Esophagus squamous epithelium (tissue), 5 donors: Measurements from ENCODE around the gene OR6P1. TPM values are rescaled to one million over a fixed set of nuclear protein-coding genes. Genes with fewer than 3 reads are reported as not detected.

Experiments used
- DNase-seq: peaks from one replicate; lab custom pipeline; 2025; lab: John Stamatoyannopoulos, UW
- H3K27ac ChIP-seq, 4 donors: fragments of 200-600 bp; sonication (generic); one replicate each; pipeline ENCODE4 v1.5.1; 2016 to 2019; ENCODE audit warnings: mild to moderate bottlenecking in 1 of 4
- H3K27me3 ChIP-seq, 4 donors: fragments of 200-600 bp; sonication (generic); 1 replicate in 3 of 4; 2 replicates in 1 of 4; pipeline versions ENCODE4 v1.5.1 to v1.6.0; 2017 to 2021; ENCODE audit warnings: antibody characterized with exemption in 1 of 4
- H3K36me3 ChIP-seq, 3 donors: fragments of 200-600 bp; sonication (generic); one replicate each; pipeline ENCODE4 v1.5.1; 2016 to 2019
- H3K4me1 ChIP-seq, 3 donors: fragments of 200-600 bp; sonication (generic); one replicate each; pipeline ENCODE4 v1.5.1; 2017 to 2019
- H3K4me3 ChIP-seq, 4 donors: fragments of 200-600 bp; sonication (generic); 1 replicate in 3 of 4; 2 replicates in 1 of 4; pipeline ENCODE4 v1.5.1; 2016 to 2019; ENCODE audit warnings: mild to moderate bottlenecking in 2 of 4, moderate library complexity in 1 of 4
- H3K9me3 ChIP-seq, 3 donors: fragments of 200-600 bp; sonication (generic); one replicate each; pipeline ENCODE4 v1.5.1; 2016 to 2019
- POLR2A ChIP-seq, 4 donors: fragments of 450-650 bp; IDR thresholded peaks; one replicate each; pipeline ENCODE4 v1.6.1; 2017; ENCODE audit warnings: antibody characterized with exemption in 4 of 4, mild to moderate bottlenecking in 4 of 4, moderate library complexity in 3 of 4
- WGBS, 2 donors: methylation state at CpG; one replicate each; pipeline ENCODE4 v1.1.5; 2018; 5-methylcytosine and 5-hydroxymethylcytosine counted together
- intact Hi-C: fragments of 100-400 bp; cut with DNase I; formaldehyde crosslinking; loops from one replicate; pipeline ENCODE4 v1.15.0; 2022
- total RNA-seq, 4 donors: library from RNA; depleted of rRNA; stranded (reverse); fragments of >200 nt; gene quantifications; one replicate each; pipeline ENCODE4 v1.1.0, GENCODE V29; 2016
- TF ChIP-seq, protein P1 (sequence below), 6 experiments: fragments of 450-650 bp in 4 of 6; fragments of 200-600 bp in 2 of 6; sonication (generic) in 2 of 6; IDR thresholded peaks; one replicate each; pipeline ENCODE4 v1.5.1; 2016 to 2019; ENCODE audit warnings: antibody characterized with exemption in 6 of 6, mild to moderate bottlenecking in 4 of 6, moderate library complexity in 4 of 6
- donor health status: DM: yes; HTN: yes; CAD: no.

OR6P1 gene
- total RNA-seq, 4 donors from 2014 or later: not detected

DNA sequence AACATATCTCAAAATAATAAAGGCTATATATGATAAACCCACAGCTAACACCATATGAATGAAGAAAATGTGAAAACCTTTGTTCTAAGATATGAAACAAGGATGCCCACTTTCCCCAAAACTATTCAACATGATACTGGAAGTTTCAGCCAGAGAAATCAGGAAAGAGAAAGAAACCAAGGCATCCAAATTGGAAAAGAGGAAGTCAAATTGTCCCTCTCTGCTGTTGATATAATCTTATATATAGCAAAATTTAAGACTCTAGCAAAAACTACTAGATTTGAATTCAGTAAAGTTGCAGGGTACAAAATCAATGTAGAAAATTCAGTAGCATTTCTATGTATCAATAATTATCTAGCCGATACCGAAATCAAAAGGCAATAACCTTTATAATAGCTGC, 30.4 kb upstream of the OR6P1 start:
- 90 to 91% methylated on average over 2 of the region's 2 CpGs for WGBS, 2 donors
- H3K27me3 ChIP-seq: no peaks in the 10 kb centered on the region
- peaks cover 0 to 23% (median 3%) of the 10 kb centered on the region in 3 donors for H3K9me3 ChIP-seq
- intact Hi-C loops: no loop called here
- DNase-seq: no peak
- TF ChIP-seq, protein P1, sequence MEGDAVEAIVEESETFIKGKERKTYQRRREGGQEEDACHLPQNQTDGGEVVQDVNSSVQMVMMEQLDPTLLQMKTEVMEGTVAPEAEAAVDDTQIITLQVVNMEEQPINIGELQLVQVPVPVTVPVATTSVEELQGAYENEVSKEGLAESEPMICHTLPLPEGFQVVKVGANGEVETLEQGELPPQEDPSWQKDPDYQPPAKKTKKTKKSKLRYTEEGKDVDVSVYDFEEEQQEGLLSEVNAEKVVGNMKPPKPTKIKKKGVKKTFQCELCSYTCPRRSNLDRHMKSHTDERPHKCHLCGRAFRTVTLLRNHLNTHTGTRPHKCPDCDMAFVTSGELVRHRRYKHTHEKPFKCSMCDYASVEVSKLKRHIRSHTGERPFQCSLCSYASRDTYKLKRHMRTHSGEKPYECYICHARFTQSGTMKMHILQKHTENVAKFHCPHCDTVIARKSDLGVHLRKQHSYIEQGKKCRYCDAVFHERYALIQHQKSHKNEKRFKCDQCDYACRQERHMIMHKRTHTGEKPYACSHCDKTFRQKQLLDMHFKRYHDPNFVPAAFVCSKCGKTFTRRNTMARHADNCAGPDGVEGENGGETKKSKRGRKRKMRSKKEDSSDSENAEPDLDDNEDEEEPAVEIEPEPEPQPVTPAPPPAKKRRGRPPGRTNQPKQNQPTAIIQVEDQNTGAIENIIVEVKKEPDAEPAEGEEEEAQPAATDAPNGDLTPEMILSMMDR (IDR thresholded peaks at IDR 0.05): no peak
- no peak overlapping the region for H3K4me3 ChIP-seq
- H3K27ac ChIP-seq: no peak overlapping the region
- H3K36me3 ChIP-seq: no peaks in the 10 kb centered on the region
- no peaks in the 10 kb centered on the region for H3K4me1 ChIP-seq

DNA sequence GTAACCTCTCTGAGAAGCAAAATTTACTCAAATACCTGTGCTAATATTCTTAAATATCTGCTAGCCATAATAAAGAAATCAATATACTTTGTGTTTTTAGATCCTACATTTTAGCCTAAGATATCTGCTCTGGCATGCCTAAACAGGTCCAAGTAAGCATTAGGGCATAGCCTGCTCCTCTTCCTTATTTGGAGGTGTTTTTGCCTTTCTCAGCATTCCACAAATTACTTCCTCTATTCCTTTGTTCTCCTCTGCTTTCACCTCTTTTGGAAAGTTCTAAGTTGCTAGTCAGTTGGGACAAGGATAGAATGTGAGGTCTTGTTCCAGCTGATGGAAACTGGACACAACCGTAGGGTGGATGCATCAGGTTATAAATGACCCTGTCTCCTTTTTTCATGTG, 16.6 kb upstream of the OR6P1 start:
- 60 to 91% methylated on average over 1 of the region's 1 CpG for WGBS, 2 donors
- intact Hi-C loops: no loop called here
- DNase-seq: no peak

DNA sequence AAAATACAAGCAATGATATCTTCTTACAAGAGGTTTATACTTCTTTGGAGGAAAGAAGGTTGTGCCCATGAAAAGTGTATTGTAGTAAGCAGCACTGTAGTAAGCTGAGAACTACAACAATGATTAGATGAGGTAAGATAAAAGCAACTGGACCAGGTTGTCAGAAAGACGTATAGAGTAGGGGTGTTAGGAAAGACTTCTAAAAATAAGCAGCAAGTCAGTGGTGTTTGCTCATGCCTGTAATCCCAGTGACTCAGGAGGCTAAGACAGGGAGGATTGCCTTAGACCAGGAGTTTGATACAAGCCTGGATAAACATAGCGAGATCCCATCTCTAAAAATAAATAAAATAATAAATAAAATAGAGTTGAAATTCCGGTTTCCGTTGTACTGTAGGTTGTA, 13.6 kb upstream of the OR6P1 start:
- intact Hi-C loops: no loop called here
- H3K9me3 ChIP-seq: peaks cover 0 to 12% (median 6%) of the 10 kb centered on the region in 3 donors
- 43 to 54% methylated on average over 4 of the region's 4 CpGs for WGBS, 2 donors
- H3K36me3 ChIP-seq: no peaks in the 10 kb centered on the region
- TF ChIP-seq, protein P1 (IDR thresholded peaks at IDR 0.05): no peak
- no peak for TF ChIP-seq POLR2A (IDR thresholded peaks at IDR 0.05)
- H3K27me3 ChIP-seq: no peaks in the 10 kb centered on the region
- no peaks in the 10 kb centered on the region for H3K4me1 ChIP-seq
- no peak overlapping the region for H3K27ac ChIP-seq
- no peak for DNase-seq
- no peak overlapping the region for H3K4me3 ChIP-seq

More for the DNA sequence above, 16.6 kb upstream of the OR6P1 start:
- peaks cover 0 to 12% (median 6%) of the 10 kb centered on the region in 3 donors for H3K9me3 ChIP-seq
- H3K4me1 ChIP-seq: no peaks in the 10 kb centered on the region
- H3K4me3 ChIP-seq: no peak overlapping the region
- no peak overlapping the region for H3K27ac ChIP-seq
- no peaks in the 10 kb centered on the region for H3K27me3 ChIP-seq
- no peaks in the 10 kb centered on the region for H3K36me3 ChIP-seq
- TF ChIP-seq POLR2A (IDR thresholded peaks at IDR 0.05): no peak
- TF ChIP-seq, protein P1 (IDR thresholded peaks at IDR 0.05): no peak

DNA sequence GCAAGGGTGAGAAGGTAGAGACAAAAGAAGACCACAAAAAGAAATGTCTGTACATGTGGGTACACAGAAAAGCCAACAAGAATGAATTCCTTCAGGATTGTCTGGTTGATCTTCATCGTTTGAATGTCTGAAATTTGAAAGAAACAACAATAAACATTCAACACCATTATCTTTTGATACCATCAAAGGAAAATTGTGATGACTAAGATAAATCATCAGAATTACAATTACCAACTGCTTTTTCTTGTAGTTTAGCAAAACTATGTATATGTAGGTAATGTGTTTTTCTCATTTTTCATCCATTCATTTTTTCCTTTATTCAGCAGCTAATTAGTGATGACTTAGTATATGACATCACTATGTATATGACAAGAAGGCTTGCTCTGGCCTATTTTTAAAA, 9.4 kb upstream of the OR6P1 start, which contains the start of gene OR10X1:
TSS of gene OR10X1 (minus strand) at position 167 of the 400 bp plus-strand sequence. CDS start at position 167, 0 bp downstream.
- intact Hi-C loops: no loop called here
- Histone ChIP-seq H3K27me3 (no peaks in the 10 kb centered on the region), H3K9me3 (no peaks in the 10 kb centered on the region), H3K36me3 (no peaks in the 10 kb centered on the region), H3K4me3 (no peak within 1 kb of the TSS), H3K4me1 (no peaks in the 10 kb centered on the region), H3K27ac (no peak within 1 kb of the TSS)
- TF ChIP-seq POLR2A (IDR thresholded peaks at IDR 0.05): no peak
- TF ChIP-seq, protein P1 (IDR thresholded peaks at IDR 0.05): no peak
- no peak for DNase-seq
- WGBS, 2 donors: 42 to 63% methylated on average over 1 of the region's 1 CpG

DNA sequence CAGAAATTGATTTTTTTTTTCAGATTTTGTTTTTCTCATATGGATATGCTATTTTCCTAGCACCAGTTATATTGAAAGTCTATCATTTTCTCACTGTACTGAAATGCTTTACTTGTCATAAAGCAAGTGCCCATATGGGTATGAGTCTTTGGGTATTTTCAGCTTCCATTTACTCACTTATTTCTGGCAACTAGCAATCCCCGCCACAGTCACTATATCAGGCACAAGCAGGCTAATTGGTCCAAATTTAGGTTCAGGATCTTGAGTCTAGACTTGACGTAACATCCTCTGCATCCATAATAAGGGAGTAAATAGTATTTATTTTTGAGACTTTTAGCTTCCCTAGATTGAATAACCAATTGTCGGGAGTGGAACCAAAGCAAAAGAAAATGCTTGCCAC, 7.2 kb upstream of the OR6P1 start:
- Histone ChIP-seq H3K36me3 (no peaks in the 10 kb centered on the region), H3K9me3 (no peaks in the 10 kb centered on the region), H3K4me3 (no peak overlapping the region), H3K27me3 (no peaks in the 10 kb centered on the region), H3K27ac (no peak overlapping the region), H3K4me1 (no peaks in the 10 kb centered on the region)
- intact Hi-C loops: no loop called here
- no peak for DNase-seq
- no peak for TF ChIP-seq POLR2A (IDR thresholded peaks at IDR 0.05)
- TF ChIP-seq, protein P1 (IDR thresholded peaks at IDR 0.05): no peak
- WGBS, 2 donors: 86 to 92% methylated on average over 3 of the region's 3 CpGs
